Umbilical cord (tissue), 1 donor: ENCODE measurements around the gene TTBK1. TPM values are rescaled to one million over a fixed set of nuclear protein-coding genes. Genes with fewer than 3 reads are reported as not detected.

Experiments used
- total RNA-seq: library from RNA; depleted of rRNA; stranded (reverse); fragments of >200 nt; gene quantifications from one replicate; pipeline ENCODE4 v1.2.3, GENCODE V29; 2014; ENCODE audit warnings: low replicate concordance; ENCODE audit not compliant: insufficient read depth

The TTBK1 gene
- total RNA-seq, 1 donor from 2014 or later, result 0.48 TPM

Other genes with a start within 250 kb of the TTBK1 start
- gene MEA1, start 229.5 kb upstream of the TTBK1 start, total RNA-seq, result 56.1 TPM
- gene KLHDC3, start 229.2 kb upstream of the TTBK1 start, total RNA-seq, result 135 TPM
- 26.2 TPM for gene RRP36, start 221.9 kb upstream of the TTBK1 start, total RNA-seq
- gene CUL7, start 189.6 kb upstream of the TTBK1 start, total RNA-seq, result 27.0 TPM
- 12.8 TPM for gene MRPL2, start 184.0 kb upstream of the TTBK1 start, total RNA-seq
- gene KLC4, start 183.8 kb upstream of the TTBK1 start, total RNA-seq, result 14.4 TPM
- gene PTK7, start 167.2 kb upstream of the TTBK1 start, total RNA-seq, result 196 TPM
- 34.2 TPM for gene SRF, start 72.2 kb upstream of the TTBK1 start, total RNA-seq
- gene CUL9, start 61.3 kb upstream of the TTBK1 start, total RNA-seq, result 15.2 TPM
- 20.9 TPM for gene DNPH1, start 14.0 kb upstream of the TTBK1 start, total RNA-seq
- gene SLC22A7, start 54.8 kb downstream of the TTBK1 start, total RNA-seq, result not detected
- gene CRIP3, start 65.3 kb downstream of the TTBK1 start, total RNA-seq, result 5.5 TPM
- gene ZNF318, start 126.2 kb downstream of the TTBK1 start, total RNA-seq, result 7.7 TPM
- gene ABCC10, start 184.1 kb downstream of the TTBK1 start, total RNA-seq, result 10.6 TPM
- 4.8 TPM for gene DLK2, start 212.1 kb downstream of the TTBK1 start, total RNA-seq
- 17.6 TPM for gene TJAP1, start 234.1 kb downstream of the TTBK1 start, total RNA-seq